Embryonic facial prominence (tissue), 1 donor: ENCODE data around the gene DOCK4.

Experiments
- DNase-seq: peaks from one replicate; pipeline ENCODE4 v3.0.0-alpha.2; 2016; ENCODE audit errors: extremely low spot score

DOCK4 gene

GRCh38 chr7:112012242-112012641 is 194.0 kb downstream of the DOCK4 start:
- no peak for DNase-seq

GRCh38 chr7:112010994-112011393 is 195.2 kb downstream of the DOCK4 start:
- no peak for DNase-seq

- DNase-seq: no peak
Observed at GRCh38 chr7:112010109-112010508, 196.1 kb downstream of the DOCK4 start.

- DNase-seq: no peak
Observed at GRCh38 chr7:112009081-112009480, 197.1 kb downstream of the DOCK4 start.

GRCh38 chr7:112007185-112007584 is 199.0 kb downstream of the DOCK4 start:
- DNase-seq: no peak

DNA sequence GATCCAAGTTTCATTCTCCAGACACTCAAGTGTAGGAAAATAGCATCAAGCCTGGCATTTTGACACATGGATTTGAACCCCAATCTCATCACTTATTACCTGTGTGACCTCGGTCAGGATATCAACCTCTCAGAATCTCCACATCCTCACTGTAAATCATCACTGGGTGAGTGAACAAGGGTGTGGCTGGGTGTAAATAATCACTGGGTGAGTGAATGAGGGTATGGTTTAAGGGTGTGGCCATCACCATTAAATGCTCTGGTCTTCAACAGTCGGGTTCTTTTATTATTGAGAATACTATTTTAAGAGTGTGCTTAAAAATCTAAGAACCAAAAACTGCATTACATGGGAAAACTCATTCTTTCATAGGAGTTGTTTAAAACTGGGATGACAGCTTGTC is 200.1 kb downstream of the DOCK4 start:
- no peak for DNase-seq

DNA sequence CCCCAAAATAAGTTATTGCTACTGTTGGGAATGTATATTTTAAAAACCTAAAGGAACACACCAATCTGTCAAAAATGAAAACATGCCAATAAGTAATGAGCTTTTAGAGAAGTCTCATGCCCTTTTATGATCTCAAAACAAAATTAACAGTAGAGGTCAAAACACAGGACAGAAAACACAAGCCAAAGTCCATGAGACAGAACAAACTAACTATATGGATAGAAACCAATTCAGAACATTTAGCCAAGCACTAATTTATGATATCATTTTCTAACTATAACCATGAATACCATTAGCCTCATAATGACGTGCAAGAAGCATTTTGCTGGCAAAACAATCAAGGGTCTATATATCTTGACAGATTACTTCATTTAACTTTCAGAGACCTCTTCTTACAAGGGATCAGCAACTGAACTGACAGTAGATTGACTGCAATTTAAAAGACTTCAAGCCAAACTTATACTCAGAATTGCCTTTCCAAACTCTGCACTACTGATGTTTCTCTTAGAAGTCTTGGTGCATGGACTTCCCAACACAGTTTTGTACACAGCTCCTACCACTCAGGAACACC is 200.9 kb downstream of the DOCK4 start:
- no peak for DNase-seq

GRCh38 chr7:112001091-112001826 is 204.9 kb downstream of the DOCK4 start:
- no peak for DNase-seq

GRCh38 chr7:111998326-111998725 is 207.9 kb downstream of the DOCK4 start:
- DNase-seq: no peak

DNA sequence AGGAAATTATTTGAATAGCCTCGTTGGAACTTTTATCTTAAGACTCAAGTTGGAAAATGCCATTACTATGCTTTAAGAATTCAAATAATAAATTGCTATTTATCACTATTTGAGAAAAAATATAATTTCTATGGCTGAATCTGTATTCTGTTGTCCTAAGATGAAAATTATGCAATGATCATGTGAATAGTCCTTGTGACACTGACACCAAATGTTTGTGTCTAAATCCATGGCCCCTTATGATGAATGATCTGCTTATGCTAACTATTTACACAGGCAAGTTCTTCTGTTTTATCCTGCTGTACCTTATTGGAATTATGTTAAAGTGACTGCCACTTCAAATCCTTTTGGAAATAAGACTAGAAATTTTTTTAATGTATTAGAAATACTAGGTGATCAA is 208.7 kb downstream of the DOCK4 start:
- no peak for DNase-seq

DNA sequence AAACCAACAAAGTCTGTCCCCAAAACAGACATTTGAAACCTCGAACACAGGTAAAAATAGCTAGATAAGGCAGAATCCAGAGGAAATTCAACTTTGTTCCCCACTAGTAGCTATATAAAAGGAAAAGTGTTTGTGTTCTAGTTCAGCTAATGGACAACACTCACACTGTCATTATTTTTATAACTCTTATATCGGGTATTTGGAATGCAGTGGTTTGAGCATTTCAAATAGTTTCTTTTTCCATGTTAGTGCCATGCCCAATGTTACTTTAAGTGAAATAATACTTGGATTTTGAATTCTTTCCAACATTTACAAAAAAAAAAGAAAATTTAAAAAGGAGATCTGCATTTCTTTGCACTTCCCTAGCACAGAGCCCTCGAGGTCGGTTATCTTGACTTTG is 213.6 kb downstream of the DOCK4 start:
- DNase-seq: no peak

DNA sequence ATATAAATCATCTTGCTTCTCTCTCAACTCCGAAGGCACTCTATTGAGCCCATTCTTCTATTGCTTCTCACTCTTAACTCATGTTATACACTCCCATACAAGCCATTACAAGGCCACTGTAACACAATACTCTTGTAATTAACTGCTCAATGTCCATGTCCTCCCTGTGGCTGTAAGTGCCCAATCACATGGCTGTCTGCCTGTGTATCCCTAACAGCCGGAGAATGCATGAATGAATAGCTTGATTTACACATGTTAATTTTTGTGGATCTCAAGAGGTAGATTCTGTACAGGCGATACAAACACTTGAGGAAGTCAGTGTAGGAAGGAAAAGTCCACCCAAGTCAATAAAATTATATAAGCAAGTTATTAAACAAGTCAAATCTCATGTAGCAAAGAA is 215.6 kb downstream of the DOCK4 start:
- no peak for DNase-seq

GRCh38 chr7:111987886-111988285 is 218.3 kb downstream of the DOCK4 start:
- no peak for DNase-seq

GRCh38 chr7:111987115-111987826 is 218.9 kb downstream of the DOCK4 start:
- DNase-seq: no peak

GRCh38 chr7:111986601-111987000 is 219.6 kb downstream of the DOCK4 start:
- no peak for DNase-seq

GRCh38 chr7:111985798-111986197 is 220.4 kb downstream of the DOCK4 start:
- DNase-seq: no peak

GRCh38 chr7:111982804-111983203 is 223.4 kb downstream of the DOCK4 start:
- DNase-seq: no peak

- DNase-seq: no peak
Observed at GRCh38 chr7:111982133-111982532, 224.1 kb downstream of the DOCK4 start.

DNA sequence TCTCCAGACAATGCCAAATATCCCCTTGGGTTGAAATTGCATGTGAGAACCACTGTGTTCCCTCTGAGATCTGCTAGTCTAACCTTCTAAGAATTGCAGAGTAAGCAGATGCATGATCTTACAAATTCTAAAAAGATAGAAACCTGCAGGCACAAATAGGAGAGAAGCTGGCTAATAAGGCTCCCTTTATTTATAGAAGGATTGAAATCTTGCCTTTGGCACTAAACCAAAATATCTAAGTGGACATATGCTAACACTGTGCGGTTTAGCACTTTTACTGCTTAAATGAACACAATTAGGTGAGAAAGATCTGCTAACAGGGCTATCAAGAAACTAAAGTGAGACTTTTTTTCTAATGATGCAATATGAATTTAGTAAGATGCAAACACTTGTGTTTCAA is 225.5 kb downstream of the DOCK4 start:
- DNase-seq: no peak

- no peak for DNase-seq
Observed at GRCh38 chr7:111975346-111975745, 230.9 kb downstream of the DOCK4 start.

GRCh38 chr7:111960984-111961383 is 245.2 kb downstream of the DOCK4 start:
- DNase-seq: no peak

DNA sequence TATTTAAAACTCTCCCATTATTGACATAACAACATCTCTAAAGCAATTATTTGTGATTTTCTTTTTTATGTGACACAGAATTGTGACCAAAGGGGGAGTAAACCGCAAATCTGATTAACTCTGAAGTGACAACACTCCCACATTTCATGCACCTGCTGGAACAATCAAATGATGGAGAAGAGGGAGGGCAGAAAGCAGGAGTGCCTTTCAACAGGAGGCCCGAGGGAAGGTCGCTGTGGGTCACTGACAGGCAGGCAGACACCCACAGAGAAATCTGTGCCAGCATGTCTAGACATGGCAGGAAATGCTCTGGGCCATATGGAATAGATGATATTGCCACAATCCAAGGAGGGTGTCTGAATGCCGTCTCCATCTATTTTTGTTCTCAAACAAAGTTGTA is 247.3 kb downstream of the DOCK4 start:
- no peak for DNase-seq

GRCh38 chr7:111958431-111958830 is 247.8 kb downstream of the DOCK4 start:
- DNase-seq: no peak
